Effector memory CD8-positive, alpha-beta T cell (primary cell): ENCODE results near the gene TNFRSF1A.

Experiments
- ATAC-seq: fragments of 150-1000 bp; cut with Tn5 transposase; replicated peaks from 2 replicates; pipeline ENCODE4 v1.10.0; 2021; ENCODE audit warnings: mild to moderate bottlenecking, moderate library complexity
- DNase-seq, 3 experiments: peaks; one replicate each; pipeline ENCODE4 v3.0.0; 2021
- H3K27ac Mint-ChIP-seq, 2 donors: one replicate each; pipeline ENCODE4 v1.8.0; 2022; ENCODE audit warnings: mild to moderate bottlenecking in 2 of 2, mixed read lengths in 2 of 2, moderate library complexity in 2 of 2
- H3K27me3 Mint-ChIP-seq, 2 donors: one replicate each; pipeline ENCODE4 v1.8.0; 2022; ENCODE audit warnings: mixed read lengths in 2 of 2
- H3K36me3 Mint-ChIP-seq: one replicate; pipeline ENCODE4 v1.8.0; 2022; ENCODE audit warnings: mild to moderate bottlenecking, moderate library complexity, mixed read lengths; ENCODE audit not compliant: insufficient read depth
- H3K4me1 Mint-ChIP-seq, 2 donors: one replicate each; pipeline ENCODE4 v1.8.0; 2022; ENCODE audit warnings: low read depth in 2 of 2, mixed read lengths in 2 of 2
- H3K4me3 Mint-ChIP-seq, 2 donors: one replicate each; pipeline ENCODE4 v1.8.0; 2022; ENCODE audit warnings: mild to moderate bottlenecking in 2 of 2, mixed read lengths in 2 of 2, moderate library complexity in 2 of 2
- H3K9me3 Mint-ChIP-seq, 2 donors: one replicate each; pipeline ENCODE4 v1.8.0; 2022; ENCODE audit warnings: mixed read lengths in 2 of 2

The TNFRSF1A gene

GRCh38 chr12:6333566-6333965, 8.3 kb downstream of the TNFRSF1A start:
- H3K27me3 Mint-ChIP-seq: no peaks in the 10 kb centered on the region
- peaks cover 63% of the 10 kb centered on the region for H3K36me3 Mint-ChIP-seq
- peak overlapping the region in 1 of 2 donors; percentile 88 for H3K27ac Mint-ChIP-seq
- ATAC-seq: peak; percentile 9
- DNase-seq: peak; percentile 21 to 29 (median 29)
- no peak overlapping the region for H3K4me3 Mint-ChIP-seq
- peaks cover 45 to 51% of the 10 kb centered on the region in 2 donors for H3K4me1 Mint-ChIP-seq
- no peaks in the 10 kb centered on the region for H3K9me3 Mint-ChIP-seq

- H3K4me3 Mint-ChIP-seq: no peak overlapping the region
- peak overlapping the region in 1 of 2 donors; percentile 88 for H3K27ac Mint-ChIP-seq
Measured at GRCh38 chr12:6333029-6333428, 8.8 kb downstream of the TNFRSF1A start.

GRCh38 chr12:6332459-6332858, 9.4 kb downstream of the TNFRSF1A start:
- Mint-ChIP-seq H3K9me3 (no peaks in the 10 kb centered on the region), H3K27me3 (no peaks in the 10 kb centered on the region), H3K36me3 (peaks cover 73% of the 10 kb centered on the region), H3K4me1 (peaks cover 45 to 51% of the 10 kb centered on the region in 2 donors), H3K4me3 (no peak overlapping the region), H3K27ac (peak overlapping the region in 1 of 2 donors; percentile 88)
- no peak for ATAC-seq
- no peak for DNase-seq

More at GRCh38 chr12:6333029-6333428, 8.8 kb downstream of the TNFRSF1A start:
- Mint-ChIP-seq H3K27me3 (no peaks in the 10 kb centered on the region), H3K9me3 (no peaks in the 10 kb centered on the region), H3K4me1 (peaks cover 45 to 51% of the 10 kb centered on the region in 2 donors), H3K36me3 (peaks cover 69% of the 10 kb centered on the region)
- DNase-seq: no peak
- no peak for ATAC-seq

GRCh38 chr12:6330999-6331714, 10.7 kb downstream of the TNFRSF1A start:
- ATAC-seq (no peak), DNase-seq (no peak)
- peaks cover 85% of the 10 kb centered on the region for H3K36me3 Mint-ChIP-seq
- no peaks in the 10 kb centered on the region for H3K9me3 Mint-ChIP-seq
- H3K4me1 Mint-ChIP-seq: peaks cover 45 to 52% of the 10 kb centered on the region in 2 donors
- H3K27me3 Mint-ChIP-seq: no peaks in the 10 kb centered on the region
- H3K27ac Mint-ChIP-seq: peak overlapping the region; percentile 85 to 88
- H3K4me3 Mint-ChIP-seq: peak overlapping the region in 1 of 2 donors; percentile 50

- no peak for ATAC-seq
- Mint-ChIP-seq H3K4me3 (no peak overlapping the region), H3K27ac (peak overlapping the region; percentile 85 to 88), H3K27me3 (no peaks in the 10 kb centered on the region), H3K4me1 (peaks cover 43 to 47% of the 10 kb centered on the region in 2 donors), H3K36me3 (peaks cover 81% of the 10 kb centered on the region), H3K9me3 (no peaks in the 10 kb centered on the region)
- DNase-seq: no peak
Measured at GRCh38 chr12:6330192-6330591, 11.7 kb downstream of the TNFRSF1A start.

- Mint-ChIP-seq H3K27ac (peak overlapping the region; percentile 85 to 88), H3K27me3 (no peaks in the 10 kb centered on the region), H3K4me1 (peaks cover 43 to 47% of the 10 kb centered on the region in 2 donors), H3K36me3 (peaks cover 76% of the 10 kb centered on the region), H3K4me3 (no peak overlapping the region), H3K9me3 (no peaks in the 10 kb centered on the region)
- ATAC-seq (no peak), DNase-seq (no peak)
Measured at GRCh38 chr12:6329703-6330064, 12.2 kb downstream of the TNFRSF1A start.

- peaks cover 72% of the 10 kb centered on the region for H3K36me3 Mint-ChIP-seq
- H3K27ac Mint-ChIP-seq: peak overlapping the region in 1 of 2 donors; percentile 68
- H3K9me3 Mint-ChIP-seq: no peaks in the 10 kb centered on the region
- no peak for DNase-seq
- ATAC-seq: no peak
- H3K27me3 Mint-ChIP-seq: no peaks in the 10 kb centered on the region
- peaks cover 43 to 48% of the 10 kb centered on the region in 2 donors for H3K4me1 Mint-ChIP-seq
- H3K4me3 Mint-ChIP-seq: no peak overlapping the region
Measured at GRCh38 chr12:6328945-6329702, 12.8 kb downstream of the TNFRSF1A start.

GRCh38 chr12:6328045-6328779, 13.7 kb downstream of the TNFRSF1A start:
- peaks cover 41 to 45% of the 10 kb centered on the region in 2 donors for H3K4me1 Mint-ChIP-seq
- no peak overlapping the region for H3K4me3 Mint-ChIP-seq
- H3K9me3 Mint-ChIP-seq: no peaks in the 10 kb centered on the region
- peaks cover 66% of the 10 kb centered on the region for H3K36me3 Mint-ChIP-seq
- H3K27me3 Mint-ChIP-seq: no peaks in the 10 kb centered on the region
- no peak for ATAC-seq
- no peak for DNase-seq
- H3K27ac Mint-ChIP-seq: peak overlapping the region in 1 of 2 donors; percentile 68

GRCh38 chr12:6327229-6328041, 14.4 kb downstream of the TNFRSF1A start:
- no peak for ATAC-seq
- peaks cover 40 to 42% of the 10 kb centered on the region in 2 donors for H3K4me1 Mint-ChIP-seq
- H3K4me3 Mint-ChIP-seq: no peak overlapping the region
- peak overlapping the region in 1 of 2 donors; percentile 92 for H3K27ac Mint-ChIP-seq
- H3K36me3 Mint-ChIP-seq: peaks cover 58% of the 10 kb centered on the region
- H3K27me3 Mint-ChIP-seq: no peaks in the 10 kb centered on the region
- H3K9me3 Mint-ChIP-seq: no peaks in the 10 kb centered on the region
- DNase-seq: no peak

GRCh38 chr12:6326316-6327228, 15.3 kb downstream of the TNFRSF1A start:
- Mint-ChIP-seq H3K36me3 (peaks cover 49% of the 10 kb centered on the region), H3K4me1 (peaks cover 43 to 45% of the 10 kb centered on the region in 2 donors), H3K27ac (peak overlapping the region; percentile 83 to 92), H3K9me3 (no peaks in the 10 kb centered on the region), H3K4me3 (no peak overlapping the region), H3K27me3 (no peaks in the 10 kb centered on the region)
- DNase-seq: no peak
- ATAC-seq: no peak

- no peaks in the 10 kb centered on the region for H3K27me3 Mint-ChIP-seq
- peak overlapping the region; percentile 83 to 92 for H3K27ac Mint-ChIP-seq
- H3K36me3 Mint-ChIP-seq: peaks cover 37% of the 10 kb centered on the region
- no peaks in the 10 kb centered on the region for H3K9me3 Mint-ChIP-seq
- ATAC-seq: peak; percentile 28
- peaks cover 39 to 45% of the 10 kb centered on the region in 2 donors for H3K4me1 Mint-ChIP-seq
- H3K4me3 Mint-ChIP-seq: peak overlapping the region; percentile 56 to 66
- no peak for DNase-seq
Measured at GRCh38 chr12:6324936-6325750, 16.7 kb downstream of the TNFRSF1A start.
